Activated CD4-positive, alpha-beta T cell treated with anti-CD3 and anti-CD28 coated beads, Interleukin-10, Interleukin-2, amounts not matched to agents 100 ng/mL and 50 ng/mL, durations not matched to agents 16 hours and 8 hours (primary cell): ENCODE data around the gene SLC9C2.
"Not testable (repeated sequence)": the region's sequence is repeated elsewhere in the genome, so short reads cannot be mapped to it uniquely, and the experiment has no call there.

Source experiments
- DNase-seq: peaks from one replicate; pipeline ENCODE4 v3.0.0-alpha.2; 2020

Gene SLC9C2

GRCh38 chr1:173482683-173483082 is 120.2 kb downstream of the SLC9C2 start:
- DNase-seq = no peak

GRCh38 chr1:173481195-173481772 is 121.6 kb downstream of the SLC9C2 start:
- DNase-seq = no peak

GRCh38 chr1:173479649-173480048 is 123.2 kb downstream of the SLC9C2 start:
- no peak for DNase-seq

GRCh38 chr1:173478094-173478674 is 124.7 kb downstream of the SLC9C2 start:
- DNase-seq = no peak

GRCh38 chr1:173477286-173478093 is 125.4 kb downstream of the SLC9C2 start, which contains the start of gene PRDX6:
PRDX6 (plus strand) TSS chr1:173477335; CDS start chr1:173477398, 63 bp downstream.
- no peak for DNase-seq

- DNase-seq = peak; percentile 90
These were observed 126.1 kb downstream of the SLC9C2 start for GRCh38 chr1:173476665-173477285.

GRCh38 chr1:173476197-173476664 is 126.6 kb downstream of the SLC9C2 start:
- DNase-seq = no peak

- peak; percentile 69 for DNase-seq
These were observed 127.2 kb downstream of the SLC9C2 start for GRCh38 chr1:173475564-173476196.

- not testable (repeated sequence) for DNase-seq
These were observed 128.0 kb downstream of the SLC9C2 start for GRCh38 chr1:173474780-173475421.

GRCh38 chr1:173474097-173474779 is 128.6 kb downstream of the SLC9C2 start:
- no peak for DNase-seq

- DNase-seq = no peak
These were observed 129.3 kb downstream of the SLC9C2 start for GRCh38 chr1:173473599-173474011.

GRCh38 chr1:173470608-173471007 is 132.3 kb downstream of the SLC9C2 start:
- no peak for DNase-seq

- no peak for DNase-seq
These were observed 133.2 kb downstream of the SLC9C2 start for GRCh38 chr1:173469656-173470055.

GRCh38 chr1:173467426-173467825 is 135.4 kb downstream of the SLC9C2 start:
- no peak for DNase-seq

- DNase-seq = not testable (repeated sequence)
These were observed 138.7 kb downstream of the SLC9C2 start for GRCh38 chr1:173464185-173464584.

- not testable (repeated sequence) for DNase-seq
These were observed 140.2 kb downstream of the SLC9C2 start for GRCh38 chr1:173462666-173463065.

GRCh38 chr1:173459885-173460284 is 143.0 kb downstream of the SLC9C2 start:
- no peak for DNase-seq

- peak; percentile 39 for DNase-seq
These were observed 147.8 kb downstream of the SLC9C2 start for GRCh38 chr1:173454966-173455524.

GRCh38 chr1:173453982-173454381 is 148.9 kb downstream of the SLC9C2 start:
- DNase-seq = no peak

GRCh38 chr1:173451981-173452380 is 150.9 kb downstream of the SLC9C2 start:
- DNase-seq = no peak
